ENCODE data around the gene ZMIZ2.

DNA sequence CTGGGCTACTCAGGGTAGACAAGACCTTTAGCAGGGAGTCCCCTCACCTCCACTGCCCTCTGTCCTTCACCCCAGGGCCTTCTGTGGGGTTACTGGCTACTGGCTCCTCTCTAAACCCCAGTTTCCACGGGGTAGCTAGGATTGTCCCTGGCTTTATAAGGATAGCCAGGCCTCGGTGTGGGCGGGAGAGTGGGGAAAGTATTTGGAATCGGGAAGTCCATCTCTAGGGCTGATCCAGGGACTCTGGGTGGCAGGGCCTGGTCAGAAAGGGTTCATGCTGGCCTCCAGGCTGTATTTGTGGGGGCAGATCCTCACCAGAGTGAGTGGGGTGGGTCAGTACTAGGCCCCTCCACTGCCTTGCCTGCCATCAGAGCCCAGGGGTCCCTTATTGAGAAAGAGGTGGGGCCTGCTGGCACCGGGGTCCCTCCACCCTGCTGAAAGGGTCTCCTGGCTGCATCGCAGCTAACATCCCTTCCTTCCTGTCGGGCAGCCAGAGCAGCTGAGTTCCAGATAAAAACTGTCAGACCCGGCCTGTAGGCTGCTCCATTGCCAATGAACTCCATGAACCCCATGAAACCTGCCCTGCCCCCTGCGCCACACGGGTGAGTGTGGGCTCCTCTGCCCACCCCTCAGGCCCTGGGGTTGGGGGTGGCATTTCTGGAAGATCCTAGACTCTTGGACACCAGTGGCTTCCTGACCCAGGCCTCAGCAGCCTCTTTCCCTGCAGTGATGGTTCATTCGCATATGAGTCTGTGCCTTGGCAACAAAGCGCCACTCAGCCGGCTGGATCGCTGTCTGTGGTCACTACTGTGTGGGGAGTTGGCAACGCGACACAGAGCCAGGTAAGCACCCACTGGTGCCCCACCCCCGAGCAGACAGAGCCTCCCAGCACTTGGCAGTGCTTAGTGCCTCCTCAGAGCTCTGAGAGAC is 7.3 kb downstream of the ZMIZ2 start:
- TF ChIP-seq, protein P1, sequence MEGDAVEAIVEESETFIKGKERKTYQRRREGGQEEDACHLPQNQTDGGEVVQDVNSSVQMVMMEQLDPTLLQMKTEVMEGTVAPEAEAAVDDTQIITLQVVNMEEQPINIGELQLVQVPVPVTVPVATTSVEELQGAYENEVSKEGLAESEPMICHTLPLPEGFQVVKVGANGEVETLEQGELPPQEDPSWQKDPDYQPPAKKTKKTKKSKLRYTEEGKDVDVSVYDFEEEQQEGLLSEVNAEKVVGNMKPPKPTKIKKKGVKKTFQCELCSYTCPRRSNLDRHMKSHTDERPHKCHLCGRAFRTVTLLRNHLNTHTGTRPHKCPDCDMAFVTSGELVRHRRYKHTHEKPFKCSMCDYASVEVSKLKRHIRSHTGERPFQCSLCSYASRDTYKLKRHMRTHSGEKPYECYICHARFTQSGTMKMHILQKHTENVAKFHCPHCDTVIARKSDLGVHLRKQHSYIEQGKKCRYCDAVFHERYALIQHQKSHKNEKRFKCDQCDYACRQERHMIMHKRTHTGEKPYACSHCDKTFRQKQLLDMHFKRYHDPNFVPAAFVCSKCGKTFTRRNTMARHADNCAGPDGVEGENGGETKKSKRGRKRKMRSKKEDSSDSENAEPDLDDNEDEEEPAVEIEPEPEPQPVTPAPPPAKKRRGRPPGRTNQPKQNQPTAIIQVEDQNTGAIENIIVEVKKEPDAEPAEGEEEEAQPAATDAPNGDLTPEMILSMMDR (conservative IDR thresholded peaks at IDR 0.05) = no peak
- TF ChIP-seq EZH2 (IDR thresholded peaks at IDR 0.05; ENCODE audit: low read depth) = no peak
